Measurements from ENCODE around the gene GGA1.

GRCh38 chr22:37618674-37619073 lies 10.0 kb downstream of the GGA1 start:
- no peak for TF ChIP-seq CTCF (IDR thresholded peaks at IDR 0.05)
- TF ChIP-seq POLR2A (IDR thresholded peaks at IDR 0.05) = no peak

All from heart left ventricle (tissue), 13 donors.